CD4-positive, alpha-beta T cell (primary cell): ENCODE results near the gene ARHGEF17. TPM values are rescaled to one million over a fixed set of nuclear protein-coding genes. Genes with fewer than 3 reads are reported as not detected.

ENCODE experiments used
- ATAC-seq: fragments of 200-7000 bp; cut with Tn5 transposase; one replicate; pipeline ENCODE4 v1.10.0; 2022; ENCODE audit warnings: mild to moderate bottlenecking; ENCODE audit not compliant: poor library complexity
- CTCF ChIA-PET: fragments of 350-600 bp; sonication (Branson Sonifier 250); formaldehyde crosslinking; loops from one replicate; lab custom pipeline; 2021; ENCODE audit warnings: antibody characterized with exemption, inconsistent platforms; lab: Charles Lee
- POLR2A ChIA-PET: fragments of 350-600 bp; sonication (Branson Sonifier 250); formaldehyde crosslinking; loops from one replicate; lab custom pipeline; 2021; ENCODE audit warnings: antibody characterized with exemption, inconsistent platforms; lab: Charles Lee
- DNase-seq, 14 experiments: peaks; one replicate each; pipeline ENCODE4 v3.0.0-alpha.2; 2013 to 2020; ENCODE audit warnings: mixed read lengths in 2 of 14
- H3K27ac ChIP-seq, 2 donors: one replicate each; pipeline versions ENCODE4 v1.5.1 to v1.7.0; 2013; ENCODE audit warnings: low read length in 2 of 2, low read depth in 1 of 2, mild to moderate bottlenecking in 1 of 2
- H3K27me3 ChIP-seq, 2 experiments: 1 replicate in 1 of 2; 2 replicates in 1 of 2; pipeline versions ENCODE4 v1.6.1 to v1.7.0; 2013; ENCODE audit warnings: low read length in 2 of 2, control low read depth in 1 of 2, mild to moderate bottlenecking in 1 of 2, moderate library complexity in 1 of 2; ENCODE audit not compliant: insufficient read depth in 2 of 2, control insufficient read depth in 1 of 2
- H3K36me3 ChIP-seq: one replicate; pipeline ENCODE4 v1.6.1; 2013; ENCODE audit warnings: low read length, control low read depth; ENCODE audit not compliant: insufficient read depth
- H3K4me1 ChIP-seq: one replicate; pipeline ENCODE4 v1.6.1; 2013; ENCODE audit warnings: low read length, control low read depth; ENCODE audit not compliant: insufficient read depth
- H3K4me3 ChIP-seq: one replicate; pipeline ENCODE4 v1.5.1; 2013; ENCODE audit warnings: mild to moderate bottlenecking, low read length, moderate library complexity
- H3K9me3 ChIP-seq, 2 experiments: 1 replicate in 1 of 2; 2 replicates in 1 of 2; pipeline versions ENCODE4 v1.6.1 to v1.7.0; 2013; ENCODE audit warnings: low read length in 2 of 2, mild to moderate bottlenecking in 2 of 2, control low read depth in 1 of 2, moderate library complexity in 1 of 2; ENCODE audit not compliant: control insufficient read depth in 1 of 2, insufficient read depth in 1 of 2
- H3K27ac Mint-ChIP-seq: one replicate; pipeline ENCODE4 v1.8.0; 2020; ENCODE audit warnings: mixed read lengths
- H3K27me3 Mint-ChIP-seq: one replicate; pipeline ENCODE4 v1.8.0; 2021; ENCODE audit warnings: mixed read lengths
- H3K36me3 Mint-ChIP-seq: one replicate; pipeline ENCODE4 v1.8.0; 2021; ENCODE audit warnings: low read depth, mixed read lengths
- H3K4me1 Mint-ChIP-seq: one replicate; pipeline ENCODE4 v1.8.0; 2021; ENCODE audit warnings: low read depth, mixed read lengths
- H3K4me3 Mint-ChIP-seq: one replicate; pipeline ENCODE4 v1.8.0; 2020; ENCODE audit warnings: mild to moderate bottlenecking, mixed read lengths
- H3K9me3 Mint-ChIP-seq: one replicate; pipeline ENCODE4 v1.8.0; 2020; ENCODE audit warnings: mixed read lengths
- intact Hi-C, 2 experiments: fragments of 100-400 bp; cut with DNase I in 1 of 2; cut with micrococcal nuclease in 1 of 2; formaldehyde crosslinking; loops; one replicate each; pipeline versions ENCODE4 v1.15.1 to v1.9.0; 2023 to 2025; cut with DNase I, micrococcal nuclease
- total RNA-seq, 174 experiments: library from RNA in 2 of 174; stranded (reverse) in 2 of 174; gene quantifications; one replicate each; pipeline ENCODE4 v1.2.3 and lab custom pipeline; 2021 to 2026
- TF ChIP-seq, protein P1 (sequence below): fragments of 200-600 bp; IDR thresholded peaks from one replicate; pipeline ENCODE4 v1.8.0; 2022; ENCODE audit warnings: antibody characterized with exemption, mild to moderate bottlenecking

ARHGEF17 gene
- total RNA-seq, 2 experiments from 2014 or later: not detected

DNA sequence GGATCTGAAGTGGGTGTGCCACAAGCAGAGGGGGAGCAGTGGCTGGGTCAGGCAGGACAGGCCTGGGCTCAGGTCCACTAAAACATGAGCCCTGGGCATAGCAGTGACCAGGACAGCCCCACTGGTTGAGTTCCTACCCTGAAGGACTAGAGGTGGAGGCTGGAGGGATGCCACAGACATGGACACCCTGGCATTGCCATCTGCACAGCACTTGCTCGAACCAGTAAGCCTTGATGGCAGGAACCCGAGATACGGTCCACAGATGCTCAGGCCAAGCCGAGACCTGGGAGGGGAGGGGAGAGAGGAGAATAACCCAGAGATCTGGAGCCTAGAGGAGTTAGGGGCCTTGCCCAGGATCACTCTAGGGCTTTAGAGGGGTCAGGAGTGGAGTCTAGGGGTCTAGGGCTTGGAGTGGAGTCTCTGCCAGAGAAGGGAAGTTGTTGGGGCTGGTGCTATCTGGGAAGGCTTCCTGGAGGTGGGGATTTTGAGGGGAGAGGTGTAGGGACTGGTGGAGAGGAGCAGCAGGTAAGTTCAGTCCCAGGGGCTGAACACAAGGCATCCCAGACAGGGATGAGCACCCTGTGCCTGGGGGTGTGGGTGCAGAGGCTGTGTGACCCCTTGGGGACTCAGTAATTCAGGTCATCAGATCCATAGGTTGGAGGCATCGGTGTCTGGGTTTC lies 37.5 kb downstream of the ARHGEF17 start:
- ATAC-seq: no peak
- Mint-ChIP-seq H3K4me3 (no peak overlapping the region), H3K27ac (no peak overlapping the region), H3K4me1 (no peaks in the 10 kb centered on the region), H3K9me3 (no peaks in the 10 kb centered on the region), H3K36me3 (no peaks in the 10 kb centered on the region), H3K27me3 (no peaks in the 10 kb centered on the region)
- H3K9me3 ChIP-seq: no peaks in the 10 kb centered on the region
- H3K4me1 ChIP-seq: no peaks in the 10 kb centered on the region
- ChIA-PET POLR2A (no interaction called here), CTCF (no interaction called here)
- TF ChIP-seq, protein P1, sequence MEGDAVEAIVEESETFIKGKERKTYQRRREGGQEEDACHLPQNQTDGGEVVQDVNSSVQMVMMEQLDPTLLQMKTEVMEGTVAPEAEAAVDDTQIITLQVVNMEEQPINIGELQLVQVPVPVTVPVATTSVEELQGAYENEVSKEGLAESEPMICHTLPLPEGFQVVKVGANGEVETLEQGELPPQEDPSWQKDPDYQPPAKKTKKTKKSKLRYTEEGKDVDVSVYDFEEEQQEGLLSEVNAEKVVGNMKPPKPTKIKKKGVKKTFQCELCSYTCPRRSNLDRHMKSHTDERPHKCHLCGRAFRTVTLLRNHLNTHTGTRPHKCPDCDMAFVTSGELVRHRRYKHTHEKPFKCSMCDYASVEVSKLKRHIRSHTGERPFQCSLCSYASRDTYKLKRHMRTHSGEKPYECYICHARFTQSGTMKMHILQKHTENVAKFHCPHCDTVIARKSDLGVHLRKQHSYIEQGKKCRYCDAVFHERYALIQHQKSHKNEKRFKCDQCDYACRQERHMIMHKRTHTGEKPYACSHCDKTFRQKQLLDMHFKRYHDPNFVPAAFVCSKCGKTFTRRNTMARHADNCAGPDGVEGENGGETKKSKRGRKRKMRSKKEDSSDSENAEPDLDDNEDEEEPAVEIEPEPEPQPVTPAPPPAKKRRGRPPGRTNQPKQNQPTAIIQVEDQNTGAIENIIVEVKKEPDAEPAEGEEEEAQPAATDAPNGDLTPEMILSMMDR: no peak
- intact Hi-C loops: no loop called here
- no peak for DNase-seq
- H3K27me3 ChIP-seq: no peaks in the 10 kb centered on the region
- no peak overlapping the region for H3K27ac ChIP-seq
- no peak overlapping the region for H3K4me3 ChIP-seq
- no peaks in the 10 kb centered on the region for H3K36me3 ChIP-seq

DNA sequence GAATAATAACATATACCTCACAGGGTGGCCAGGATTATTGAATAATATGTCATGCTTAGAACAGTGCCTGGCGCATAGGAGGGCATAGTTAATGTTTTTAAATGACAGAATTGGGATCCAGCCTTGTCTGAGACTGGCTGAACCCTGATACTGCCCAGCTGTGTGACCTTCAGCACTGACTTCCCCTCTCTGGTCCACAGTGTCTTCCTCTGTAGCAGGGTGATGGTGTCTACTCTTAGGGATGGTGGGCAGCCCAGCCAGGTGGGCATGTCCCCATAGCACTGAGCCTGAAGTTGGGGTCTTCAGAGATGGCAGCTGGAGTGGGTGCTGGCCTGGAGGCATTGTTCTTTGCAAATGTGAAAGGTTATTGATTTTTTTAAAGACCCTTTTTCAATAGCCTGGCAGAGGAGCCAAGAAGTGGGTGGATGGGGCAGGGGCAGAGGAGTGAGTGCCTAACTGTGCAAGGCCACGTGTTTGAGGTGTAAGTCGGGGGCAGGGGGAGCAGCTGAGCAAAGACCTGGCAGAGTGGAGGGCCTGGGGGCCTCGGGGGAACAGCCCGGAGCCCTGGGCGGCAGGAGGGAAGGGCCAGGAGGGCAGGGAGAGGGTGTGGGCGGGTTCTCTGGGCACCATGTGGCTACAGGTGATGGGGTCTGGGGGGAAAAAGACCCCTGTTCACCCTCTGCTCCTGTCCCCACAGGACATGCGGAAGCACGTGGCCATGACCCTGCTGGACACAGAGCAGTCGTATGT lies 38.3 kb downstream of the ARHGEF17 start:
- Histone ChIP-seq H3K4me3 (no peak overlapping the region), H3K27me3 (no peaks in the 10 kb centered on the region), H3K36me3 (no peaks in the 10 kb centered on the region), H3K9me3 (no peaks in the 10 kb centered on the region), H3K27ac (no peak overlapping the region), H3K4me1 (peaks cover 2% of the 10 kb centered on the region)
- Mint-ChIP-seq H3K27ac (no peak overlapping the region), H3K27me3 (no peaks in the 10 kb centered on the region), H3K36me3 (no peaks in the 10 kb centered on the region), H3K4me3 (no peak overlapping the region), H3K9me3 (no peaks in the 10 kb centered on the region), H3K4me1 (no peaks in the 10 kb centered on the region)
- ChIA-PET POLR2A (no interaction called here), CTCF (no interaction called here)
- ATAC-seq (no peak), DNase-seq (no peak)
- intact Hi-C loops: no loop called here
- TF ChIP-seq, protein P1: no peak

DNA sequence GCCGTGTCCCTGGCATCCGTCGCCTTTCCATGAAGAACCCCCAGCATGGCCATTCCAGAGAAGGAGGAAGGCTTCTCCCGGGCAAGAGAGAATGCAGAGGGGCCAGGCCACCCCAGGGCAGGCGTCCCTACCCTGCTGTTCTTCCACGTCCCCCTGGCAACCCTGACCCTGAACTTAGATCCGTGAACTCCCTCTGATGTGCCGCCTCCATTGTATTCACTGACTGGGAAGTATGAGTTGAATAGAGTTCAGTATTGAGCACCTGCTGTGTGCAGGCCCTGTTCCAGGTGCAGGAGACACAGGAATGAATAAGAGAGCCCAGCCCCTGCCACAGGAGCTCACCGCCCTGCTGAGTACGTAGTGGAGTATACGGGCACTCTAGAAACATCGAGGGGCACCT lies 39.0 kb downstream of the ARHGEF17 start:
- DNase-seq (no peak), ATAC-seq (no peak)
- POLR2A ChIA-PET: no interaction called here
- no peaks in the 10 kb centered on the region for H3K9me3 Mint-ChIP-seq
- Histone ChIP-seq H3K27me3 (no peaks in the 10 kb centered on the region), H3K4me1 (peaks cover 3% of the 10 kb centered on the region), H3K9me3 (no peaks in the 10 kb centered on the region), H3K27ac (no peak overlapping the region), H3K4me3 (no peak overlapping the region), H3K36me3 (no peaks in the 10 kb centered on the region)
- no peak overlapping the region for H3K27ac Mint-ChIP-seq
- H3K4me1 Mint-ChIP-seq: no peaks in the 10 kb centered on the region
- CTCF ChIA-PET: no interaction called here
- H3K36me3 Mint-ChIP-seq: no peaks in the 10 kb centered on the region
- intact Hi-C loops: no loop called here
- TF ChIP-seq, protein P1: no peak
- no peaks in the 10 kb centered on the region for H3K27me3 Mint-ChIP-seq
- H3K4me3 Mint-ChIP-seq: no peak overlapping the region
